ENCODE measurements around the gene IFT88. TPM values are rescaled to one million over a fixed set of nuclear protein-coding genes. Genes with fewer than 3 reads are reported as not detected.

Gene IFT88
- total RNA-seq, 1 experiment from 2014 or later, result 11.9 TPM

GRCh38 chr13:20738616-20739015 lies 171.7 kb downstream of the IFT88 start:
- Histone ChIP-seq H3K27ac (ENCODE audit: low read length) (no peak overlapping the region), H4K20me1 (ENCODE audit: low read length) (no peaks in the 10 kb centered on the region), H2AFZ (ENCODE audit: low read length) (no peak overlapping the region), H3K36me3 (ENCODE audit: low read depth, low read length) (no peaks in the 10 kb centered on the region), H3K9me2 (replicated peaks; ENCODE audit: low read length) (no peaks in the 10 kb centered on the region), H3F3A (ENCODE audit: low read length, unreplicated experiment) (no peaks in the 10 kb centered on the region), H3K4me2 (ENCODE audit: low read length) (no peak overlapping the region), H3K9me3 (ENCODE audit: low read length) (no peaks in the 10 kb centered on the region), H3K4me1 (ENCODE audit: insufficient read depth, low read length) (no peaks in the 10 kb centered on the region), H3K79me2 (ENCODE audit: low read length) (no peaks in the 10 kb centered on the region), H3K9ac (ENCODE audit: low read length) (no peak overlapping the region), H3K27me3 (ENCODE audit: low read length) (no peaks in the 10 kb centered on the region), H3K4me3 (ENCODE audit: low read length) (no peak overlapping the region)
- ATAC-seq (no peak), DNase-seq (no peak)
- no TSS peak for BruUV-seq (replicated peaks)
- ChIA-PET CTCF (no interaction called here), POLR2A (ENCODE audit: unreplicated experiment) (interaction anchor here (0.6 kb wide), 1 partner anchor 72 kb away, joined by 3 read pairs; no protein-coding TSS in a partner anchor)
- intact Hi-C loops (cut with micrococcal nuclease), result no loop called here
- no peak for TF ChIP-seq EZH2phosphoT487 (IDR thresholded peaks at IDR 0.05; ENCODE audit: borderline replicate concordance, low read length)
- TF ChIP-seq CTCF (conservative IDR thresholded peaks at IDR 0.05; ENCODE audit: low read depth, low read length), result no peak
- no peak for TF ChIP-seq EZH2 (IDR thresholded peaks at IDR 0.05; ENCODE audit: low read length, unreplicated experiment)

GRCh38 chr13:20740021-20740420 lies 173.1 kb downstream of the IFT88 start:
- intact Hi-C loops (cut with micrococcal nuclease), result no loop called here
- no peaks in the 10 kb centered on the region for H3K9me2 ChIP-seq (replicated peaks; ENCODE audit: low read length)
- ChIA-PET POLR2A (ENCODE audit: unreplicated experiment) (no interaction called here), CTCF (no interaction called here)
- ATAC-seq (no peak), DNase-seq (no peak)
- no peaks in the 10 kb centered on the region for H3K36me3 ChIP-seq (ENCODE audit: low read depth, low read length)
- H3K4me2 ChIP-seq (ENCODE audit: low read length), result no peak overlapping the region
- no peaks in the 10 kb centered on the region for H3F3A ChIP-seq (ENCODE audit: low read length, unreplicated experiment)
- TF ChIP-seq EZH2 (IDR thresholded peaks at IDR 0.05; ENCODE audit: low read length, unreplicated experiment) (no peak), EZH2phosphoT487 (IDR thresholded peaks at IDR 0.05; ENCODE audit: borderline replicate concordance, low read length) (no peak), CTCF (conservative IDR thresholded peaks at IDR 0.05; ENCODE audit: low read depth, low read length) (no peak)
- H3K4me1 ChIP-seq (ENCODE audit: insufficient read depth, low read length), result no peaks in the 10 kb centered on the region
- H4K20me1 ChIP-seq (ENCODE audit: low read length), result no peaks in the 10 kb centered on the region
- H3K9ac ChIP-seq (ENCODE audit: low read length), result no peak overlapping the region
- H3K4me3 ChIP-seq (ENCODE audit: low read length), result no peak overlapping the region
- no peak overlapping the region for H3K27ac ChIP-seq (ENCODE audit: low read length)
- no peaks in the 10 kb centered on the region for H3K9me3 ChIP-seq (ENCODE audit: low read length)
- no peaks in the 10 kb centered on the region for H3K27me3 ChIP-seq (ENCODE audit: low read length)
- no peak overlapping the region for H2AFZ ChIP-seq (ENCODE audit: low read length)
- no TSS peak for BruUV-seq (replicated peaks)
- H3K79me2 ChIP-seq (ENCODE audit: low read length), result no peaks in the 10 kb centered on the region

Other genes with a start within 250 kb of the IFT88 start
- gene CRYL1, start 41.3 kb upstream of the IFT88 start, total RNA-seq (2014; rRNA removed), result 13.6 and 20.8 TPM in 2 replicates
- gene IL17D, start 136.5 kb downstream of the IFT88 start, total RNA-seq (2014; rRNA removed), result 1.1 and 1.8 TPM in 2 replicates
- 6.2 and 10.6 TPM in 2 replicates for gene EEF1AKMT1, start 206.8 kb downstream of the IFT88 start, total RNA-seq (2014; rRNA removed)